HUES48 (cell line): ENCODE measurements around the gene SLC35F6.
"Not testable (repeated sequence)": the region's sequence is repeated elsewhere in the genome, so short reads cannot be mapped to it uniquely, and the experiment has no call there.

Experiments used
- H3K27ac ChIP-seq: one replicate; pipeline ENCODE4 v1.7.0; 2013; ENCODE audit warnings: low read depth, low read length, inconsistent platforms
- H3K27me3 ChIP-seq: 2 replicates; pipeline ENCODE4 v1.6.1; 2013; ENCODE audit warnings: mild to moderate bottlenecking, low read length; ENCODE audit not compliant: control insufficient read depth, insufficient read depth
- H3K36me3 ChIP-seq: 2 replicates; pipeline ENCODE4 v1.6.1; 2013; ENCODE audit warnings: low read length; ENCODE audit not compliant: control insufficient read depth, insufficient read depth
- H3K4me1 ChIP-seq: 2 replicates; pipeline ENCODE4 v1.6.1; 2013; ENCODE audit warnings: mild to moderate bottlenecking, low read length; ENCODE audit not compliant: control insufficient read depth, insufficient read depth
- H3K4me3 ChIP-seq: 2 replicates; pipeline ENCODE4 v1.5.1; 2013; ENCODE audit warnings: mild to moderate bottlenecking, low read depth, low read length
- H3K9ac ChIP-seq: 2 replicates; pipeline ENCODE4 v1.6.1; 2013; ENCODE audit warnings: mild to moderate bottlenecking, low read depth, low read length, moderate library complexity
- H3K9me3 ChIP-seq: 2 replicates; pipeline ENCODE4 v1.6.1; 2013; ENCODE audit warnings: low read length; ENCODE audit not compliant: control insufficient read depth, insufficient read depth

SLC35F6 gene

GRCh38 chr2:26758790-26759321, 5.2 kb upstream of the SLC35F6 start:
- Histone ChIP-seq H3K9me3 (no peaks in the 10 kb centered on the region), H3K4me1 (peaks cover 29% of the 10 kb centered on the region), H3K4me3 (no peak overlapping the region), H3K9ac (peak overlapping the region; percentile 49; the same call in 1 of the 2 replicates), H3K36me3 (no peaks in the 10 kb centered on the region), H3K27ac (peak overlapping the region; percentile 97), H3K27me3 (no peaks in the 10 kb centered on the region)

GRCh38 chr2:26759845-26760244, 4.2 kb upstream of the SLC35F6 start:
- Histone ChIP-seq H3K9ac (no peak overlapping the region), H3K27ac (no peak overlapping the region), H3K4me3 (no peak overlapping the region), H3K27me3 (no peaks in the 10 kb centered on the region), H3K4me1 (peaks cover 32% of the 10 kb centered on the region), H3K36me3 (no peaks in the 10 kb centered on the region), H3K9me3 (no peaks in the 10 kb centered on the region)

GRCh38 chr2:26760991-26761390, 3.1 kb upstream of the SLC35F6 start:
- peaks cover 23% of the 10 kb centered on the region for H3K4me1 ChIP-seq
- not testable (repeated sequence) for H3K9ac ChIP-seq, H3K27ac ChIP-seq, H3K27me3 ChIP-seq, H3K4me3 ChIP-seq, H3K9me3 ChIP-seq, H3K36me3 ChIP-seq

- Histone ChIP-seq H3K27ac (no peak overlapping the region), H3K4me3 (no peak overlapping the region), H3K9me3 (no peaks in the 10 kb centered on the region), H3K27me3 (no peaks in the 10 kb centered on the region), H3K4me1 (peaks cover 20% of the 10 kb centered on the region), H3K36me3 (no peaks in the 10 kb centered on the region), H3K9ac (no peak overlapping the region)
Observed at GRCh38 chr2:26763019-26763418, 1.1 kb upstream of the SLC35F6 start.

- H3K27me3 ChIP-seq: no peaks in the 10 kb centered on the region
- no peaks in the 10 kb centered on the region for H3K36me3 ChIP-seq
- peak overlapping the region; percentile 89 for H3K4me3 ChIP-seq
- H3K27ac ChIP-seq: no peak overlapping the region
- H3K9me3 ChIP-seq: no peaks in the 10 kb centered on the region
- peaks cover 10% of the 10 kb centered on the region; the same call in 1 of the 2 replicates for H3K4me1 ChIP-seq
- peak overlapping the region; percentile 75; the same call in 1 of the 2 replicates for H3K9ac ChIP-seq
Observed at GRCh38 chr2:26764906-26765305, 822 bp downstream of the SLC35F6 start.

- peak overlapping the region; percentile 89; the same call in 1 of the 2 replicates for H3K4me3 ChIP-seq
- H3K9ac ChIP-seq: no peak overlapping the region
- H3K27ac ChIP-seq: no peak overlapping the region
- no peaks in the 10 kb centered on the region for H3K9me3 ChIP-seq
- peaks cover 10% of the 10 kb centered on the region; the same call in 1 of the 2 replicates for H3K4me1 ChIP-seq
- H3K27me3 ChIP-seq: no peaks in the 10 kb centered on the region
- no peaks in the 10 kb centered on the region for H3K36me3 ChIP-seq
Observed at GRCh38 chr2:26765475-26766200, 1.6 kb downstream of the SLC35F6 start.

- H3K4me3 ChIP-seq: no peak overlapping the region
- H3K4me1 ChIP-seq: peaks cover 10% of the 10 kb centered on the region; the same call in 1 of the 2 replicates
- no peak overlapping the region for H3K27ac ChIP-seq
- no peaks in the 10 kb centered on the region for H3K9me3 ChIP-seq
- H3K36me3 ChIP-seq: no peaks in the 10 kb centered on the region
- no peaks in the 10 kb centered on the region for H3K27me3 ChIP-seq
- no peak overlapping the region; the same call in 1 of the 2 replicates for H3K9ac ChIP-seq
Observed at GRCh38 chr2:26767129-26767528, 3.0 kb downstream of the SLC35F6 start.

- no peaks in the 10 kb centered on the region for H3K36me3 ChIP-seq
- no peaks in the 10 kb centered on the region for H3K9me3 ChIP-seq
- H3K4me1 ChIP-seq: peaks cover 10% of the 10 kb centered on the region; the same call in 1 of the 2 replicates
- H3K4me3 ChIP-seq: no peak overlapping the region
- H3K27ac ChIP-seq: no peak overlapping the region
- no peak overlapping the region for H3K9ac ChIP-seq
- no peaks in the 10 kb centered on the region for H3K27me3 ChIP-seq
Observed at GRCh38 chr2:26767894-26768487, 3.9 kb downstream of the SLC35F6 start.

GRCh38 chr2:26768759-26769088, 4.6 kb downstream of the SLC35F6 start:
- H3K27ac ChIP-seq: no peak overlapping the region
- no peaks in the 10 kb centered on the region for H3K36me3 ChIP-seq
- no peak overlapping the region for H3K4me3 ChIP-seq
- H3K27me3 ChIP-seq: no peaks in the 10 kb centered on the region
- no peaks in the 10 kb centered on the region for H3K9me3 ChIP-seq
- no peak overlapping the region for H3K9ac ChIP-seq
- peaks cover 10% of the 10 kb centered on the region; the same call in 1 of the 2 replicates for H3K4me1 ChIP-seq

- Histone ChIP-seq H3K9ac (no peak overlapping the region), H3K36me3 (no peaks in the 10 kb centered on the region), H3K9me3 (no peaks in the 10 kb centered on the region), H3K27me3 (no peaks in the 10 kb centered on the region), H3K4me1 (peaks cover 10% of the 10 kb centered on the region; the same call in 1 of the 2 replicates), H3K4me3 (no peak overlapping the region), H3K27ac (no peak overlapping the region)
Observed at GRCh38 chr2:26769089-26769761, 5.1 kb downstream of the SLC35F6 start.
